HG03378 (cell line): ENCODE data around the gene PNRC2.
"Not testable (repeated sequence)": the region's sequence is repeated elsewhere in the genome, so short reads cannot be mapped to it uniquely, and the experiment has no call there.

ENCODE experiments used
- ATAC-seq: cut with Tn5 transposase; IDR thresholded peaks from one replicate; pipeline ENCODE4 v1.9.1; 2021; ENCODE audit warnings: mild to moderate bottlenecking, moderate library complexity; ENCODE audit not compliant: unreplicated experiment

The PNRC2 gene

DNA sequence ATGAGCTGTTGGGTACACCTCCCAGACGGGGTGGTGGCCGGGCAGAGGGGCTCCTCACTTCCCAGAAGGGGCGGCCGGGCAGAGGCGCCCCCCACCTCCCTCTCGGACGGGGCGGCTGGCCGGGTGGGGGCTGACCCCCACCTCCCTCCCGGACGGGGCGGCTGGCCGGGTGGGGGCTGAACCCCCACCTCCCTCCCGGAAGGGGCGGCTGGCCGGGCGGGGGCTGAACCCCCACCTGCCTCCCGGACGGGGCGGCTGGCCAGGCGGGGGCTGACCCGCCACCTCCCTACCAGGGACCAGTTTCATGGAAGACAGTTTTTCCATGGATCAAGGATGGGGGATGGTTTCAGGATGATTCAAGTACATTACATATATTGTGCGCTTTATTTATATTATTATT lies 27.4 kb downstream of the PNRC2 start:
- ATAC-seq = not testable (repeated sequence)

DNA sequence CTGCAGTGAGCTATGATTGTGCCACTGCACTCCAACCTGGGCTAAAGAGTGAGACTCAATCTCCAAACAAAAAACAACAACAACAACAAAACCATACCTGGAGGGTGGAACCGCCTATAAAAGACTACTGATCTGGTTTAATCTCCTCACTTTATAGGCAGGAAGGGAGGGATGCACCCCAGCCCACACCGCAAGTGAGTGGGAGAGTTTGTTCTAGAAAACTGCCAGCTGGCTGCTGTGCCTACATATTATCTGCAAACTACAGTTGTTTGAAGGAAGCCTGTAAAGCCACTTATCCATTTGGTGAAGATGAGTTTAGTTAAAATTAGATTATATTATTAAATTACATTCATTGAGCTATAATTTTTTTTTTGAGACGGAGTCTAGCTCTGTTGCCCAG lies 29.6 kb downstream of the PNRC2 start:
- no peak for ATAC-seq

DNA sequence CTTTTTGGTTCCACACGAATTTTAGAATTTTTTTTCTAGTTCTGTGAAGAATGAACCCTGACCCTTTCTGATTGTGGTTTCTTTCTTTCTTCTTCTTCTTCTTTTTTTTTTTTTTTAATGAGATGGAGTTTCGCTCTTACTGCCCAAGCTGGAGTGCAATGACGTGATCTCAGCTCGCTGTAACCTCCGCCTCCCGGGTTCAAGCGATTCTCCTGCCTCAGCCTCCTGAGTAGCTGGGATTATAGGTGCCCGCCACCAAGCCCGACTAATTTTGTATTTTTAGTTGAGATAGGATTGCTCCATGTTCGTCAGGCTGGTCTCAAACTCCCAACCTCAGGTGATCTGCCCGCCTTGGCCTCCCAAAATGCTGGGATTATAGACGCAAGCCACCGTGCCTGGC lies 32.4 kb downstream of the PNRC2 start:
- not testable (repeated sequence) for ATAC-seq

DNA sequence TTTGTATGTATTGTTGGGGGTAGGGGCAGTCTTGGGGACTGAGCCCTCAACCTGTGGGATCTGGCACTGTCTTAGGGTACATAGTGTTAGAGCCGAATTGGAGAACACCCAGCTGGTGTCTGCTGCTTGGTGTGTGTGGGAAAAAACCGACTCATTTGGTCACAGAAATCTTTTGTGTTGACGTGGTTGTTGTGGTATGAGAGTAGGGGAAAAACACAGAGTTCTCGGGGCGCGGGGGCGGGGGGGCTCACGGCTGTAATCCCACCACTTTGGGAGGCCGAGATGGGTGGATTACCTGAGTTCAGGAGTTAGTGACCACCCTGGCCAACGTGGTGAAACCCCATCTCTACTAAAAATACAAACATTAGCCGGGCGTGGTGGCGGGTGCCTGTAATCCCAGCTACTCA lies 35.8 kb downstream of the PNRC2 start:
- no peak for ATAC-seq

DNA sequence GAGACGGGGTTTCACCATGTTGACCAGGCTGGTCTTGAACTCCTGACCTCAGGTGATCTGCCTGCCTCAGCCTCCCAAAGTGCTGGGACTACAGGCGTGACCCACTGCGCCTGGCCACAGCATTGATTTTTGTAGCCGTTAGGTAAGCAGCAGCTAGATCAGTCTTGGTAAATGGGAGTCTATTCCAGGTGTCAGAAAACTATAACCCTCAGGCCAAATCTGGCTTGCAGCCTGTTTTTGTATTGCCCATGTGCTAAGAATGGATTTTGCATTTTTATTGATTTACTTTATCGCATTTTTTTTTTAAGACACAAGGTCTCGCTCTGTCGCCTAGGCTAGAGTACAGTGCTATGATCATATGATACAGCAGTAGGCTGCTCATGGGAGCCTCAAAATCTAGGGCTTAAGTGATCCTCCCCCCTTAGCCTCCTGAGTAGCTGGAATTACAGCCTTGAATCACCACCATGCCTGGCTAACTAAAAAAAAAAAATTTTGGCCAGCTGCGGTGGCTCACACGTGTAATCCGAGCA lies 37.1 kb downstream of the PNRC2 start:
- ATAC-seq = no peak

DNA sequence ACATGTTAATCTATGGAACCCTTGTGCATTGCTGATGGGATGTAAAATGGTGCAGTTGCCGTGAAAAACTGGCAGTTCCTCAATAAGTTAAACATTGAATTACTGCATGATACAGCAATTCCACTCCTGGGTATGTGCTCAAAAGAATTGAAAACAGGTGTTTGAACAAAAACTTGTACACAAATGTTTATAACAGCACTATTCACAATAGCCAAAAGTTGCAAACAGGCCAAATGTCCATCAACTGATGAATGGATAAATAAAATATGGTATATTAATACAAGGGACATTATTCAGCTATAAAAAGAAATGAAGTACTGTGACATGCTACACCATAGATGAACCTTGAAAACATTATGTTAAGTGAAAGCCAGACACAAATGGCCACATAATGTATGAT lies 38.2 kb downstream of the PNRC2 start:
- ATAC-seq = no peak

DNA sequence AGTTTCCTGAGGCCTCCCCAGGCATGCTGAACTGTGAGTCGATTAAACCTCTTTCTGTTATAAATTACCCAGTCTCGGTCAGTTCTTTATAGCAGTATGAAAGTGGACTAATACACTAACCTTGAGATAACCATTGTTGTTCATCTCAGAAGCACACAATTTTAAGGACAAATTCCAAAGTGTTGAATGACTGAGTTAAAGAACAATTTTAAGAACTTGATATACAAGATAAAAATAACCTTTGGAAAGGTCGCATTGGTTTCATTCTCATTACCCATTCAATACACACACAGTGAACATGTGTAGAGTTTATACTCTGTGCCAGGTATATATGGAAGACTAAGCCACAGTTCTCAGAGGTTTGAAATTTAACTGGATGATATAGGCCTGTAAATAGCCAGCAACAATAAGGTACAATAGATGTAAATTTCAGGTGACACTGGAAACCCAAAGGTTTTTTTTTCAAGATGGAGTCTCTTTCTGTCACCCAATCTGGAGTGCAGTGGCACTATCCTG lies 39.6 kb downstream of the PNRC2 start:
- ATAC-seq = no peak

DNA sequence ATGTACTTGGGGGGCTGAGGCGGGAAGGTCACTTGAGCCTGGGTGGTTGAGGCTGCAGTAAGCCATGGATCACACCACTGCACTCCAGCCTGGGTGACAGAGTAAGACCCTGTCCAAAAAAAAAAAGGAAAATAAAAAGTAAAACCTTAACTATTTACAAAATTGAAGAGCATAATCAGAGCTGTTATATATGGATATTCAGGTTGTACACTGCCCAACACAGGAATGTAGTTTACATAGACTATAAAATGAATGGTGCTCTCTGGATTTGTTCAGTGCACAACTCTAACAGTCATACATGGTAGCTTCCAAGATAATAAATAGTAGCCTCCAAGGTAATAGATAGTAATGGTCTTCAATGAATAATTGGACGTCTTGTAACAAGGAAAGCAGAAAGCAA lies 43.1 kb downstream of the PNRC2 start:
- ATAC-seq = no peak

DNA sequence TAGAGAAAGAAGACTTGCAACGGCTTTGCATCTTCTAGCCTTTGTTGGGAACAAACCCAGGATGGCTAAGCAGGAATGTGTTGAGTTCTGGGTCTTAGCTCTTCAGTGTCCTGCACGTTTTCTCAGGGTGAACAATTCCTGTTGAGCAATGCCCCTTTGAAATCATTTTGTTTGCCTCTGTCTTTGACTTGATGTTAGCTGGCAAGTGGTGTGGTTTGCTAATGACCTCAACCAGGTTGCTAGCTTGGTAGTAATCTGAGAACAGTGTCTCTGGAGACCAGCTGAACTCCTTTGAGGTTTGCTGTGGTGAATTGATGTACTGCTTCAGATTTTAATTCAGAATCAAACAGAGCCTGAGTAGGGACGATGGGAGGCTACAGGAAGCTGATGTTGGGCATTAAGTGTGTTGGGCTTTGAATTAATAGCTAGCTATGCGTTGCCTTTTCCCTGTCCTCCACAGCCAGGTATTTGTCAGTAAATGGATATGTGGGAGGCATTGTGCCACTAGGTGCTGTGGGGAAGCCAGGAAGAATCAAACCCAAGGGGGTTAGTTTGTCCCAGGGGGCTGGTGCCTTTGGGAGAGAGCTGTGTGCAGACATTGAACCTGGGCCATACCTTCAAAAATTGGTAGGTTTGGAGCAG lies 43.8 kb downstream of the PNRC2 start:
- no peak for ATAC-seq

DNA sequence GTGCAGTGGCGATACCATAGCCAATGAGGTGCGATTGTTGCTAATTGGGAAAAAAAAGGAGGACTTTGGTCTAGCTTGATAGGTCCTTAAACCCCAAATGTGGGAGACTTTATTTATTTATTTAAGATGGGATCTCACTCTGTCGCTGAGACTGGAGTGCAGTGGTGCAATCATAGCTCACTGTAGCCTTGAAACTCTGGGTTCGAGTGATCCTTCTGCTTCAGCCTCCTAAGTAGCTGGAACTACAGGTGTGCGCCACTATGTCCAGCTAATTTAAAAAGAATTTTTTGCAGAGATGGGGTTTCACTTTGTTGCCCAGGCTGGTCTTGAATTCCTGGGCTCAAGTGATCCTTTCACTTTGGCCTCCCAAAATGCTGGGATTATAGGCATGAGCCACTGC lies 44.5 kb downstream of the PNRC2 start:
- no peak for ATAC-seq

DNA sequence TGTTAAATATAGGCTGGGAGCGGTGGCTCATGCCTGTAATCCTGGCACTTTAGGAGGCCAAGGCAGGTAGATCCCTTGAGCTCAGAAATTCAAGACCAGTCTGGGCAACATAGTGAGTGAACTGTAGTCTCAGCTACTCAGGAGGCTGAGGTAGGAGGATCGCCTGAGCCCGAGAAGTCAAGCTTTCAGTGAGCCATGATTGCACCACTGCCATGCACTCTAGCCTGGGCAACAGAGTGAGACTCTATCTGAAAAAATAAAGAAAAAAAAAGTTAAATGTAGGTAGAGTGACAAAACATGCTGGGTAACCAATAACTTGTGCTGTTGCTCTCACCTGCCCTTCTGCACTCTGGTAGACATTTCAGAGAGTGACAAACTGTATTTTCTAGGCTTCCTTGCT lies 45.5 kb downstream of the PNRC2 start:
- no peak for ATAC-seq

DNA sequence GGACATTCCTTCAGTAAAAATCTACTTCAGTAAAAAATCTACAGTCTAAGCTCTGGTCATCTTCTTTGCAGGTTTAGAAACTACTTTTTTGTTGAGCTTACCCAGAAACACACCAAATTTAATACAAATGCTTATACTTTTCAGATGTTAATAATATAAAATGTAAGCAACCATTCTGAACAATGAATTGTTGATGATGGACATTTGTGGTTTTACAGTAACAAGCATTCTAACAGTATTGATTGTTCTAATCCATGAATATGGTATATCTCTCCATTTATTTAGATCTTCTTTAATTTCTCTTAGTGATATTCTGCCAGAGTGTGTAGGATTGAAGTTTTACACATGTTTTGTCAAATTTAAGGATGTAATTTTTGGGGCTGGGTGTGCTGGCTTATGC lies 47.5 kb downstream of the PNRC2 start:
- no peak for ATAC-seq

DNA sequence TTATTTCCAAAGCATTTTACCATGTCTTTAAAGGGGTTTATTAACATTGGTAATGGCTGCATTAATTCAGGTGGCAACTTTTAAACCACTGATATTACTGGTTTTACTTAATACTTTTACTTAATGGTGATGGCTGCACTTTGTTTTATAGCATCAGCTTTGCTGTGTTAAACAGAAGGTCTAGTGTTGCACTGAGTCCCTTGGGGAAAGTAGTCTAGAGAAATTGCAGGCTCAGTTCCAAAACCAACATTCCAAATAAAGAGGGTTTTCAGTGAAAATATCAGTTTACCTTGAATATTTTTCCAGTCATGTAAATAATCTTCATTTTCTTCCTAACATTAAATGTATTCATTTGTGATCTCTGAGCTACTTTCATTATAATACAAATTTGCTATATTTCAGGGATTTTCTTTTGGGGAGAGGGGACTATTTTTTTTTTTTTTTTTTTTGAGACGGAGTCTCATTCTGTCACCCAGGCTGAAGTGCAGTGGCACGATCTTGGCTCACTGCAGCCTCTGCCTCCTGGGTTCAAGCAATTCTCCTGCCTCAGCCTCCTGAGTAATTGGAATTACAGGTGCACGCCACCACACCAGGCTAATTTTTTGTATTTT lies 49.1 kb downstream of the PNRC2 start:
- not testable (repeated sequence) for ATAC-seq

DNA sequence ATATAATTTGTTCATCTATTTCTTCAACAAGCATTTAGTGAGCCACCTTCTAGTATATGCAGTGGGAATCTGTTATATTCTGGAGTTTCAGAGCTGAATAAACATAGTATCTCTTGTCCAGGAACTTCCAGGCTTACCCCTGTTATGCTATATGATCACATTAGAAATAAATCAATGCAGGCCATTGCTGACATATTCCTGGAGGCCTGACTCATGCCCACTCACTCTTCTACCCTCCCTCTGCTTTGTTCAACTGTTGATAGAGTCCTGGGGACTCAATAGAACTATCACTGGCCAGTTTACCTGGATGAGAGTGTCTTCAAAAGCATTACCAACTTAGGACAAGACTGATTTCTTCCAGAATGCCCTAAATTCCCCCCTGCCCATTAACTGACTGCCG lies 49.8 kb downstream of the PNRC2 start:
- ATAC-seq = no peak

DNA sequence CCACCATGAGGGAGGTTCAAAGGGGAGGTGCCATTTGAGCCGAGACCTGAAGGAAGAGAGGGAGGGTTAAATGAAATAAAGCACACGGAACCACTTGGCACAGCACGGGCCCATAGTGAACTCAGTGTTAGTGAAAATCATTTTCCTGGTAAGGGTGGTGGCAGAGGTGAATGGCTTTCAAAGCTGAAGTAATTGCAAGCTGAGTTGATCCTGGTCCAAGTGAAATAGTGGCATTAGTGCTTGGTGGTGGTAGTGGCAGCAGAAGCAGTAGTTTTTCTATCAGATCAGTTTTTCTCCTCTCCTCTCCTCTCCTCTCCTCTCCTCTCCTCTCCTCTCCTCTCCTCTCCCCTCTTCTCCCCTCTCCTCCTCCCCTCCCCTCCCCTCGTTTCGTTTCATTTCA lies 51.0 kb downstream of the PNRC2 start:
- ATAC-seq = no peak

DNA sequence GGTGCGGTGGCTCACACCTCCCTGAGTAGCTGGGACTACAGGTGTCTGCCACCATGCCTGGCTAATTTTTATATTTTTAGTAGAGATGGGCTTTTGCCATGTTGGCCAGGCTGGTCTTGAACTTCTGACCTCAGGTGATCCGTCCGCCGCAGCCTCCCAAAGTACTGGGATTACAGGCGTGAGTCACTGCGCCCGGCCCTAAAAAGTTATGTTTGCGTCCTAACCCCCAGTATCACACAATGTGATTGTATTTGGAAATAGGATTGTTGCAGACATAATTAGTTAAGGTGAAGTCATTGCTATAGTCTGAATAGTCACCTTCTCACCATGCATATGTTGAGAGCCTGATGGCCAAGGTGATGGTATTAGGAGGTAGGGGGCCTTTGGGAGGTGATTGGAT lies 53.2 kb downstream of the PNRC2 start:
- not testable (repeated sequence) for ATAC-seq
